HG03342 (cell line): ENCODE data around the gene PDE6D.
"Not testable (repeated sequence)": the region's sequence is repeated elsewhere in the genome, so short reads cannot be mapped to it uniquely, and the experiment has no call there.

Experiments
- ATAC-seq: cut with Tn5 transposase; IDR thresholded peaks from one replicate; pipeline ENCODE4 v1.9.1; 2021; ENCODE audit warnings: mild to moderate bottlenecking, moderate library complexity; ENCODE audit not compliant: unreplicated experiment

The PDE6D gene

DNA sequence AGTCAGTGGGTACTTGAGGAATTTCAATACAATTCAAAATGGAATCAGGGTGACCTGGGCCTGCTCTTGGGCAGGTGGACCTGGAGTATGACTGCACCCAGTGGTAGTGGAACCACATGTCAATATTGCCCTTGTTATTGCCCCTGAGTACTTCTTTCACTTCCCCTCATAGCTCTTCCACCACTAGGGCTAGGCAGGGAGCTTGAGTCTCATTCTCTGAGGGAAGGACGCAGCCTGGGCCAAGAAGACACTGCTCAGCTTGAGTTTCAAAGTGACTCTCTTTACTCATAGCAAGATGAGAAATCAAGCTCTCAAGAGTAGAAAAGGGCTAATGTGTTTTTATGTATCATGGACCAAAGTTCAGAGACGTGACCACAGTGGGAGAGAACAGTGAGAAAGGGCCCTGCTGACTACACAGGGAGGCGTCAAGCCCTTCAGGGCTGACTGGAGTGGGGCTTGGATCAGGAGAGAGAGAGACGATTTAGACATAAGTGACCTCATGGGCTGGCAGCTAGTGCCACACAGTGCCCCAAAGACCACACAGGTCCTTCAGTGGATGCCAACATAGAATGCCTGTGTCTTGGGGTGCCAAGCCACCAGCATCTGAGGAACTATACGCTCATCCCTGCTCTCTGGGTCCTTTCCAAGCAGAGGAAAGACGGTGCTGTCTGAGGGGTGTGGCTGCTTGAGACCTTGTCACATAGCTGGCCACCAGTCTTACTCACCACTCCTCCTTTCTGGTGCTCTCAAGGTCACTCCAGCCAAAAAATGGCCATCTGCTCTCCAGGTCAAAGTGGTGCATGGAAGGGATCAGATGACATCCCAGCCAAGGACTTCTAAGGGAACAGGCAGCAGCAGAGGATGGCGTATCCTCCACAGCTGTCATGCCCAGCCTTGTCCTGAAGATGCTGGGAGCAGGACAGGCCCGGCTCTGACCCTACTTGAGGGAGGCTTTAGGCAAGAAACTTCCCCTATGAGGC lies 59.8 kb downstream of the PDE6D start:
- ATAC-seq = peak; percentile 68

GRCh38 chr2:231720292-231720986 lies 60.6 kb downstream of the PDE6D start:
- ATAC-seq = peak; percentile 4

DNA sequence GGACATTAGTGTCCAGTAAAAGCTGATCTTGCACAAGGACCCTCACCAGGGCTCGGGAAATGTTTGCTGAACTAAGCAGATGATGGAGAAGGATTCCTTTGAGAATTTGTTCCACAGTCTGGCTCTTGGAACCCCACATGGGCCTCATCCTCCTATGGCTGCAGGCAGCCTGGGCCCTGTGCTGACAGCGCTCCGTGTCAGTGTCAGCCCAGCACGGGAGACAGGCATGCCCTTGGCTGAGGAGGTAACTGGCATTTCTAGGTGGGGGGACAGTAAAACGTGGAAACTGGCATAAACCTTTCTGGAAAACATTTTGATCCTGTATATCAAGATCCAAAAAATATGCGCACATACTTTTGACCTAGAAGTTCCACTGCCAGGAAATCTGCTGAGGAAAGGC lies 62.3 kb downstream of the PDE6D start:
- ATAC-seq = no peak

DNA sequence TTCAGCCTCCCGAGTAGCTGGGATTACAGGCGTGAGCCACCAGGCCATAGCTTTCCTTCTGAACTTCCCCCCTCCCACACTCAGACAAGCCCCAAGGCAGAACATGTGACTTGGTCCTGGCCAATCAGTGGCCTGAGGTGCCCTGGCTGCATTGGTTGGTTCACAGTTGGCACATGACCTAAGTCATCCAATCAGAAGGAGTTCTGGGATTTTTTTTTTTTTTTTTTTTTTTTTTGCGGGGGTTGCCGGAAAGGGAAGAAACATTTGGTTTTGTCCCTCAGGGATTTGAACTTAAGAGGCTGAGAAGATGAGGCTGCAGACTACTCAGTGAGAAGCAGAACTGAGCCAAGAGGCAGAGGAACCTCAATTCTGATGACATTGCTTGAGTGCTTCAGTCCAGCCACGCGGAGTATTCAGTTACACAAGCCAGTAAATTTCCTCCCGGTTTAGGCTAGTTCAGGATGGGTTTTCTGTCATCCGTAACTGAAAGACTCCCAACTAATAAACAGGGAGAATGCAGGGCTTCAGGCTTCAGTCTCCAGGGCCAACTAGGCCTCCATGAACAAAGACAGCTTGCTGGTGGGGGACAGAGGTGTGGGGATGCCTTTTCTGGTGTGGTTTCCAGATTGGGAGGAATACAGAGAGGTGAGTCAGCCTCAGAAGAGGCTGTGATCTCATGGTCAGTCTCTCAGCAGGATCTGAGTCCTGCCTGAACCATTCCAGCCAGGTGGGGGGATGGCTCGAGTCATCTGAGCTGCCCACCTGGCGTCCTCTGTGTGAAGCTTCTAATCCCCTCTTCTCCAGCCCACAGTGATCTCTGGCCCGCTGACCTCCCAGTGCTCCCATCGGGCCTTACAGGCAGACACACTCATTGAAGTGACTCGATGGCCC lies 63.6 kb downstream of the PDE6D start:
- ATAC-seq = peak; percentile 45

GRCh38 chr2:231716666-231717280 lies 64.3 kb downstream of the PDE6D start:
- ATAC-seq = no peak

GRCh38 chr2:231715988-231716616 lies 65.0 kb downstream of the PDE6D start:
- ATAC-seq = no peak

GRCh38 chr2:231715499-231715837 lies 65.6 kb downstream of the PDE6D start:
- no peak for ATAC-seq

GRCh38 chr2:231714639-231715498 lies 66.2 kb downstream of the PDE6D start:
- no peak for ATAC-seq

DNA sequence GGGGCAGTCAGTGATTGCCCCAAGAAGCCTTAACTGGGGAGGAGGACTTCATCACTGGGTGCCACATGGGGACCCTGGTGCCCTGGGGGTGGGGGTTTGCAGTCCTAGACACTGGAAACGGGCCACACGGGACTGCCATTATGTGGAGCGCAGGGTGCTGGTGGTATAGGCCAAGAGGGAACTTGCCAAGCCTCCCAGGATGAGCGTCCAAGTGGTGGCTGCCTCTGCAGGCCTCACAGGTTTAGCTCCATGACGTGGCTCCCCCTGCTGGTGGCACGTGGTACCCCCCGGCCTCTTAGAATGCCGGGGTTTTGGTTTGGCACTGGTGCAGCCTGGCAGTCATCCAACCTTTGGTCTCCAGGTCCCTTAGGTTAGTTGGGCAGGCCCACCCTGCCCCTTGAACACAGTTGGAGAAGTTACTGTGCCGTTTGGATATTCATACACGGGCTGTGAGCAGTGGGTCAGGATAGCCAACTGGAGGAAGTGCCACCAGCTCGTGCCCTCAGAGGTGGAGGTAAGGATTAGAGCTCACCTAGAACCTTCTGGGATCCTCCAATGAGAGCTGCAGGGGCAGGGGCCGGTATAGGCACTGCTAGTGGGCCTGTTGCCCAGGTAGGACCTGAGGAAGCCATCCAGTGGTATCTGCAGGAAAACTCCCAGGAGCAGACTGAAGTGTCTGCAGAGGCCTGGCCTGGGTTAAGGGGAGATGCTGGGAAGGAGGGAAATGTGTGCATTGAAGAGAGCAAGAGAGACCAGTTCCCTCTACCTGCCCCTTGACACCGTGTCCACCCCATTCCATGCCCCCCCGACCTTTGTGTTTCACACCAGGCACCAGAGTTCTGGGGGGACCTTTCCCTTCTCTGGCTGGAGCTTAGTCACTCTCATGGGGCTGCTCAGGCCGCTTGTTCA lies 67.1 kb downstream of the PDE6D start:
- ATAC-seq = no peak

DNA sequence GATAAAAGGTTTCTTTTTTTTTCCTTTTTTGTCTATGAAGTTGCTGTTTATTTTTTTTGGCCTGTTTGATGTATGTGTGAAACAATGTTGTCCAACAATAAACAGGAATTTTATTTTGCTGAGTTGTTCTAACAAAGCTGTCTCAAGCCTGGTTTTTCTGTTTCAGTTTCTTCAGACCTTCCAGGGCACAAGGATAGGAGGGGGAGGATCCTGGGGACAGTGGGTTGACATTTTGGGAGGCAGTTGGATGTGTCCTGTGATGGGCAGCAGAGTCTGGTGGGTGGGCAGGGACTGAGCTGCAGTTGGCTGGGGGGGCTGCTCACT lies 67.7 kb downstream of the PDE6D start:
- ATAC-seq = not testable (repeated sequence)

- ATAC-seq = not testable (repeated sequence)
Measured at GRCh38 chr2:231712451-231713021, 68.5 kb downstream of the PDE6D start.

GRCh38 chr2:231711677-231712450 lies 69.2 kb downstream of the PDE6D start:
- no peak for ATAC-seq

DNA sequence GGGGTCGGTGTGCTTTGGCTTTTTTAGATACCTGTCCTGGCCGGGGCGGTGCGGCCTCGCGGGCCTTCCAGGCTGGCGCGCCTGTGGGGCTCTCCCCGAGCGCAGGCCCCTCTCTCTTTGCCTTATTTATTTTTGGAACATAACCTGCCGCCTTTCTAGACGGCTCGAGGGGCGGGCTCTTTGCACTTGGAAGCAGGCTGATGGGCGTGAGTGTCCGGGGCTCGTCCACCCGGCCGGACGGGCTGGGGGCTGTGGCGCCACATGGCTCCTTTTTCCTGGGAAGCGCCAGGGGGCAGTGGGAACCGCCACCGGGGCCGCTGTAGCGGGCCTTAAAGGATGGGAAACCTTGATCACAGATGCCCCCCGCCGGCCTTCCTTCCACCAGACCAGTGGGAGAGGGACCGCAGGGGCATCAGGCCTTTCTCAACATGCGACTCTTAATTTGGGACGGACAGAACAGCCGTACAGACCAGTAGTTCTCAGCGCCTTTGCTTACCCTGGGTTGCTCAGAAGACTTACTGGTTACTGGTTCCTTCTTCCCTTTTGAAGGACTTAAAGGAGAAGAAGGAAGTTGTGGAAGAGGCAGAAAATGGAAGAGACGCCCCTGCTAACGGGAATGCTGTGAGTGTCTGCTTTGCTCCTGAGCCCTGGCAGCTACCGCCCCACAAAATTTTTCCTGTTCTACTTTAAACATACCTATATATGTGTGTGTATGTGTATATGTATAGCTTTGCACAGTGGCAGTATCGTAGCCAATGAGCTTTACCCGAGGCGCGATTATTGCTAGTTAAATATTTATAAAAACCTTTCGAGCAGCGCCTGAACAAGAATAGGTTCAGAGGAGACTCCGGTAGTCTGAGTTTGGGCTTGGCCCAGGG lies 70.0 kb downstream of the PDE6D start:
- no peak for ATAC-seq

DNA sequence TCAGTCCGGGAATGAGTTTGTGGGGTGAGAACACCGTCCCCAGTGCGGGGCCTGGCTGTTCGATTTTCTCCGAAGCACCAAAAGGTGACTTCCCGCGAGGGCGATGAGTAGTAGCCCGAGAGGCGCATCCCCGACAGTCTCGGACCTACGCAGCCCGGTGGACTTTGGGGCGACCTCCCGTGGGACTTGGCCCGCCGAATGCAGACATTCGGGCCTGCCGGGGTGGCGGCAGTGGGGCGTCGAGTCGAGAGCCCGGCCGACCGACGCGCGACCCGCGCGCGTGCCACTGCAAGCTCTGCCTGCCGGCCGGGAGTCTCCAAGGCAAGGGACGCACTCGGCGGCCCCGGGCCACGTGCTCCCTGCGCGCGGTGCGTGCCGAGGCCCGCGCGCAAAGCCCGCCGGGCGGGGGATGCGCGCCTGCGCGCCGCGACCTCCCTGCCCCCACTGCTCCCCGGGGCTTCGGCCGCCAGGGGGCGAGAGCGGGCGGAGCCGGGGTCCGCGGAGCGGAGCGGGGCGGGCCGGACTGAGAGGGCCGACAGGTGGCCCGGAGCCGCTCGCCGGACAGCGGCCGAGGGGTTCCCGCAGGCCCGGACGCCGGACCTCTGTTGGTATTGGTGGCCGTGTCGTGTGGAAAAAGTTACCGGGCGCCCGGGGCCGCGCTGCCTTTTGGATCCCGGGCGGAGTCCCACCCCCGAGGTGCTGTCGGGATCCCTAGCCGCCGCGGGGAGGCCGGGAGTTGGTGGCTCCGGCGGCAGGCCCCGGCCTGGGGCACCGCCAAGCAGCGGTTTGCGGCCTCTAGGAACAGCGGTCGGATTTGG lies 70.9 kb downstream of the PDE6D start:
- no peak for ATAC-seq

- ATAC-seq = no peak
Measured at GRCh38 chr2:231709636-231709980, 71.5 kb downstream of the PDE6D start.
